IPS-20b (cell line): Measurements from ENCODE around the gene EPAS1.

Experiments
- H3K27ac ChIP-seq: one replicate; pipeline ENCODE4 v1.5.1; 2013; ENCODE audit warnings: low read length
- H3K27me3 ChIP-seq: 2 replicates; pipeline ENCODE4 v1.6.1; 2013; ENCODE audit warnings: mild to moderate bottlenecking, low read length, inconsistent platforms; ENCODE audit not compliant: insufficient read depth
- H3K36me3 ChIP-seq: 2 replicates; pipeline ENCODE4 v1.6.1; 2013; ENCODE audit warnings: low read depth, mild to moderate bottlenecking, inconsistent platforms, low read length, moderate library complexity; ENCODE audit not compliant: insufficient read depth
- H3K4me1 ChIP-seq: 2 replicates; pipeline ENCODE4 v1.6.1; 2013; ENCODE audit warnings: mild to moderate bottlenecking, control low read depth, inconsistent platforms, low read length, moderate library complexity; ENCODE audit not compliant: insufficient read depth
- H3K4me3 ChIP-seq: 2 replicates; pipeline ENCODE4 v1.5.1; 2013; ENCODE audit warnings: mild to moderate bottlenecking, low read length, inconsistent platforms
- H3K9ac ChIP-seq: 2 replicates; pipeline ENCODE4 v1.6.1; 2013; ENCODE audit warnings: low read depth, mild to moderate bottlenecking, inconsistent platforms, low read length, moderate library complexity
- H3K9me3 ChIP-seq: 2 replicates; pipeline ENCODE4 v1.6.1; 2013; ENCODE audit warnings: mild to moderate bottlenecking, low read depth, low read length, inconsistent platforms; ENCODE audit not compliant: insufficient read depth

The EPAS1 gene

DNA sequence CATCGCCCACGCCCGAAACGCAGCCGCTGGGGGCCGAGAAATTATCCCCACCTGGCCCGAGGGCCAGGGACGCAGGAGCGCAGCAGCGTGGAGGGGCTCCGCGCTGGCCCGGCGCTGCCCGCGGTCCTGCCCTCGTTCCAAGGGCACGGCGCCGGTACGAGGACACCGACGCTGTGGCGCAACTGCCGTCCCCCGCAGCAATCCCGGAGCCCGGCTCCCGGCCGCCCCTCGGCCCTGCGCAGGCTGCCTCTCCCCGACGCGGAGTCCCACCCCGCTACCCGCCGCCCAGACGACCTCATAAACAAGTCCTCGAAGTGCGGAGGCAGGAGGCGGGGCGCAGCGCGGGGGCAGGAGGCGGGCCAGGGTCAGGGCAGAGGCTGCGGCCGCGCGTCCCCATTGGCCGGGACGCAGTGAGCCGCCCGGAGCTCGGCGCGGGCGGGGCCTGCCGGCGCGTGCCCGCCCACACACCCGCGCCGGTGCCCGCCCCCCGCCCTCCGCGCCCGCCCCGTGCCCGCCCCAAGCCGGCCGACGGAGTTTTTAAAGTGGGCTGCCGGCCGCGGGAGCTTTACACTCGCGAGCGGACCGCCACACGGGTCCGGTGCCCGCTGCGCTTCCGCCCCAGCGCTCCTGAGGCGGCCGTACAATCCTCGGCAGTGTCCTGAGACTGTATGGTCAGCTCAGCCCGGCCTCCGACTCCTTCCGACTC lies at the start of gene EPAS1:
Gene EPAS1, plus strand, starts transcription at position 568 of the 706 bp plus-strand sequence. CDS start 505 bp downstream, outside the sequence.
- H3K9me3 ChIP-seq, result no peaks in the 10 kb centered on the region; the same call in 1 of the 2 replicates
- no peak within 1 kb of the TSS; the same call in 1 of the 2 replicates for H3K9ac ChIP-seq
- H3K4me3 ChIP-seq, result peak within 1 kb of the TSS; percentile 77
- H3K27ac ChIP-seq, result no peak within 1 kb of the TSS
- no peaks in the 10 kb centered on the region for H3K36me3 ChIP-seq
- peaks cover 81% of the 10 kb centered on the region for H3K27me3 ChIP-seq
- peaks cover 8% of the 10 kb centered on the region; the same call in 1 of the 2 replicates for H3K4me1 ChIP-seq

DNA sequence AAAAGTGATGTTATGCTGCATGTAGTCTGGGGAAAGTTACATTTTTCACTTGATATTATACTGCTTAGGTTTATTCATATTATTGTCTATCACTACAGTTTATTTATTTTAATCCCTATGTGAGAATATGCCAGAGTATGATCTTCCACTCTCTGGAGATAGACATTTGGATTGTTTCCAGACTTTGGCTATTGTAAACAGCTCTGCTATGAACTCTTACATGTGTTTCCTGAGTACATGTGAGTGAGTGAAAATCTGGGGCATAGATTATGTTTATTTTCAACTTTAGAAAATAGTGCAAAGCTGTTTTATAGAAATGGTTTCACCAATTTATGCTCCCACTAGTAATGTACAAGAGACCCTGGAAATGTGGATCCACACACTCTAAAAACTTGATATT lies 49.0 kb upstream of the EPAS1 start:
- H3K4me1 ChIP-seq, result no peaks in the 10 kb centered on the region
- H3K9ac ChIP-seq, result no peak overlapping the region
- H3K36me3 ChIP-seq, result no peaks in the 10 kb centered on the region
- no peaks in the 10 kb centered on the region for H3K27me3 ChIP-seq
- H3K27ac ChIP-seq, result no peak overlapping the region
- H3K4me3 ChIP-seq, result no peak overlapping the region
- no peaks in the 10 kb centered on the region for H3K9me3 ChIP-seq

DNA sequence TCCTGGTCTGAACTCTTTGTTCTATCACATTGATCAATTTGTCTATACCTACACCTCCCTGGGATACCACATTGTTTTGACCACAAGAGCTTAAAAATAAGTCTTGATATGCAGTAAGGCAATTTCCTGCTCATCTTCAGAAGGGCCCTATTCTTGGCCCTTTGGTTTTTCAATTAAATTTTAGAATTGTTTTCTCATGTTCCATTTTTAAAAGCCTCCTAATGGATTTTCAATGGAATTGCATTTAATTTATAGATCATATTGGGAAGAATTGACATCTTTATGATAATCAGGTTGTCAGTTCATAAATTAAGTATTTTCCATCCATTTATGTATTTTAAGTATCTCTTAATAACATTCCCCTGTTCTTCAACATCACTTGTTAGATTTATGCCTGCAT lies 47.6 kb upstream of the EPAS1 start:
- Histone ChIP-seq H3K9ac (no peak overlapping the region), H3K27ac (no peak overlapping the region), H3K36me3 (no peaks in the 10 kb centered on the region), H3K4me1 (no peaks in the 10 kb centered on the region), H3K4me3 (no peak overlapping the region), H3K9me3 (no peaks in the 10 kb centered on the region), H3K27me3 (no peaks in the 10 kb centered on the region)

DNA sequence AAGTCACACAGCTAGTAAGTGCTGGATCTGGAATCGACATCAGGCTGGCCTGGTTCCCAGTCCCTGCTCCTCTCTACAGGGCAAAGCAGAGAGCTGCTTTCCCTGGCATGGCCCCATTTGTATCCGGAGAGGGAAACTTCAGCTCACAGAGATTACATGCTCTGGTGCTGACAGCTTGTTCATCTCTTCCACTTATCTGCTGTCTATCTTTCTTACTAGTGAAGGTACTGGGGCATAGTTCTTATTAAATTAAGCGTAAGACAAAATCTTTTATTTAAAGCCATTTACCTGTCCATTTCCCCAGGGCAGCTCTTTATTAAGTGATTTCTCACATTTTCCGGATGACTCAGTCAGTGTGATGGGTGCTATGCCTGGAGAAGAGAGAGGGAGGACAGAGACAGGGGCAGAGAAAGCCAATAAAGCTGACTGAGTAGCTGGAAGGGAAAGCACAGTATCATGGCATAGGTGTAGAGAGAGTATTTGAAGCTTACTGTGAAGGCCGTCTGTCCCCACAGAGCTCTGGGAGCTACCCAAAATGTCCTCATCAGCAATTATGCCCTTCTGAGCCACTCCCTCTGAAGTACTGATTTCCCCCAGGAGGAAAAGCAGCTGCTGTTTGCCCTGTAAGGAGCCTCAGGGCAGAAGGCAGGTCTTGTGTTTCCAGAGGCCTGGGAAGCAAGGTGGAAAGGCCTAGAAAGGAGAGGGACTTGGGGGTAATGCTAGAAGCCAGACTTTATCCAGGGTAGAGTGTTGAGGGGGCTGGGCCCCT lies 44.1 kb upstream of the EPAS1 start:
- Histone ChIP-seq H3K4me1 (no peaks in the 10 kb centered on the region), H3K27me3 (no peaks in the 10 kb centered on the region), H3K9ac (no peak overlapping the region), H3K4me3 (no peak overlapping the region), H3K36me3 (no peaks in the 10 kb centered on the region), H3K9me3 (no peaks in the 10 kb centered on the region), H3K27ac (no peak overlapping the region)

DNA sequence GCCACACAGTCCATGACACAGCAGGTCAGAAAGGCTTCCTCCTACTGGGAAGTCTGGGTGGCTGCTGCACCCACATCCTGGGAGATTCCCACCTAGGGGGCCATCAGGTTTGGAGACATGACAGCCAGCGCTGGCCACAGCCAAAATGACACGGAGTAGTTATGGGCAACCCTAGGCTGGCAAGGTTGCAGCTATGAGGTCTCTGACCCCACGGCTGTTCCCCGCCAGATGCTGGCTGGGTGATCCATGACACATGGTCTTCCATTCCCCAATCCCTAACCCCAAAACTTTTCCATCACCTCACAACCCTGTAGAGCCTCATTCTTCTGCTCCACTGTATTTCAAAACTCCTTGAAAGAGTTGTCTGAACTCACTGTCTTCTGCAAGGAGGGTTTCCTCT lies 42.7 kb upstream of the EPAS1 start:
- Histone ChIP-seq H3K4me1 (no peaks in the 10 kb centered on the region), H3K36me3 (no peaks in the 10 kb centered on the region), H3K9ac (no peak overlapping the region), H3K27ac (no peak overlapping the region), H3K9me3 (no peaks in the 10 kb centered on the region), H3K4me3 (no peak overlapping the region), H3K27me3 (no peaks in the 10 kb centered on the region)

DNA sequence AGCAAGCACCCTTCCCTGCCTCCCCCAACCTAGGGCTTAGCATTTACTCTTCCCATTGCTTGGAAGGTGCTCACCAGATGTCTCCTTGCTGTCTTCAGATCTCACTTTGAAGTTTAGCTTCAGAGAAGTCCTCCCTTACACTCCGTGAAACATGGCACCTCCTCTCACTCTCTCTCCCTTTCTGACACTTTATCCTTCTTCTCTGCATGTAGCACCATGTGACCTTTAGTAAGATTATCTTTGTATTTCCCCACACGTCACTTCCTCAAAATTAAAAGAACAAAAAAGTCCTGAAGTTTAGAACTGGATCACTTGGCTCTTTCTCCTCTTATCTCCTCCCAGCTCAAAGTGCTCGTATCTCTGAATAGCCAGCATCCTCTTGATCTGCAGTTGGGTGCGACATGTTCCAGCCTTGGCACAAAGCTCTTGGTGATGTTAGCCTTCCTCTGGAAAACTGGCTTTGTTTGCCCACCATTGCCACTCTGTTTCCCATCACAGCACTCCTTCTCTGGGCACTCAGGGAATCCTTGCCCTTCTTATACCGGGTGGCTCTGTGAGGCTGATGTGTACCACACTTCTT lies 40.6 kb upstream of the EPAS1 start:
- no peaks in the 10 kb centered on the region for H3K9me3 ChIP-seq
- no peaks in the 10 kb centered on the region for H3K4me1 ChIP-seq
- no peaks in the 10 kb centered on the region for H3K27me3 ChIP-seq
- no peak overlapping the region for H3K4me3 ChIP-seq
- H3K36me3 ChIP-seq, result no peaks in the 10 kb centered on the region
- H3K9ac ChIP-seq, result no peak overlapping the region
- H3K27ac ChIP-seq, result no peak overlapping the region

DNA sequence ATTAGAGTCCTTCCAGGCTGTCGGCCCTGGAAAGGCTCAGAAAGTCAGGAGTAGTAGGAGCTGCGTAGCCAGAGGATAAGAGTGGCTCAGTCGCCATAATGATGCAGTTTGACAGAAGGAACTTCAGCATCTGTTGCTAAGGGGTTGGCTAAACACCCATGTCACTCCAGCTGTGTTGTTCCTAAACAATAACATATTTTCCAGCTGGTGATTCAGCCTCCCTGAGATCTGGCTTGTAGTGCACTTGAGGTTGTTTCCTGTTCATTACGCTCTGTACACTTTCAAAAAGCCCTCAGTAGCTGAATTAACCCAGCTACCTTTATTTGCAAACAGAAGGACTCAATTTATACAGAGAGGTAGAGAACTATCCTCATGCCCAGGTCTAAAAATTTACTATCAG lies 39.7 kb upstream of the EPAS1 start:
- no peaks in the 10 kb centered on the region for H3K36me3 ChIP-seq
- H3K27ac ChIP-seq, result no peak overlapping the region
- no peaks in the 10 kb centered on the region for H3K9me3 ChIP-seq
- H3K9ac ChIP-seq, result no peak overlapping the region
- H3K4me3 ChIP-seq, result no peak overlapping the region
- H3K27me3 ChIP-seq, result no peaks in the 10 kb centered on the region
- no peaks in the 10 kb centered on the region for H3K4me1 ChIP-seq

DNA sequence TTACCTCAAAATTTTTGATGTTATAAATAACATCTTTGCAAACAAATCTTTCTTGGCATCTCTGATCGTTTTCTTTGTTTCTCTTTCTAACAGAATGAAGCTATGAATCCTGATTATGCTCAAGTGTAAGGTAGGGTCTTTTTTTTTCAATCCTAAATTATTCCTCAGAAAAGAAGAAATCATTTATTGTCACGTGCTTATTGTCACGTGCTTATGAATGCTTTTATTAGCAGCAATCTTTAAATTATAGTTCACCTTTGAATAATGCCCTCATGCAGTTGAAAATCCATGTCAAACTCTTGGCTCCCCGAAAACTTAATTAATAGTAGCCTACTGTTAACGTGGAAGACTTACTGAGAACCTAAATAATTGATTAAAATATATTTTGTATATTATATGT lies 39.2 kb upstream of the EPAS1 start:
- no peak overlapping the region for H3K4me3 ChIP-seq
- no peaks in the 10 kb centered on the region for H3K27me3 ChIP-seq
- no peaks in the 10 kb centered on the region for H3K9me3 ChIP-seq
- no peaks in the 10 kb centered on the region for H3K36me3 ChIP-seq
- no peaks in the 10 kb centered on the region for H3K4me1 ChIP-seq
- no peak overlapping the region for H3K9ac ChIP-seq
- H3K27ac ChIP-seq, result no peak overlapping the region

DNA sequence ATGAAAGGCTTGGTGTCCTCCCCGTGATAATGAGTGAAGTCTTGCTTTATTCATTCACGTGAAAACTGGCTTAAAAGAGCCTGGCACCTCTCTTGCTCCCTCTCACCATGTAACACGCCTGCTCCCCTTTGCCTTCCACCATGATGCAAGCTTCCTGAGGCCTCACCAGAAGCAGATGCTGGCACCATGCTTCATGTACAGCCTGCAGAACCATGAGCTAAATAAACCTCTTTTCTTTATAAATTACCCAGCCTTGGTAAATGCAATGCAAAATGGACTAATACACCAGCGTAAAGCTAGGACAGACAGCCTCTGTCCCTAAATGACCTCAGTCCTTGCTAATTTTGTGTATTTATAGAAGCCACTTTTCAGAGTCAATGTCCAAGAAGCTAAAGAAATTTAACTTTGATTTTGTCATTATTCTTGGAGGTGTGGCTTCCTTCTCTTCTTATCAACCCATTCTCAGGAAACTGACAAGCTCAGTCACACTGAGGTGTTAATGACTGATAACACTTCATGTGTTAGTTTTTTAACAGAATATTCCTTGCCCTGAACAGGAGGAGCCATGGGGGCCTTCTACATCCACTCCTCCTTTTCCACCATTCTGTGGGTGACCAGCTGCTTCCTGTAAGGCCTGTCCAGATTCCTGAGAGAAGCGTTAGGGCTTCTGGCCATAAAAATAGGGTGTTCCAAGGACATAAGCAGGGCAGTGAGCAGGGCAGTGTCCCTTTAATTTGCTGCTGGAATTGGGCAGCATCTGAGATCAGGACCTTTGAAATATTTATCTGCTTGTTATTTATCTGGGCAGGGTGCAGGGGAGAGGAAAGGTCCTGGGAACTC lies 38.0 kb upstream of the EPAS1 start:
- Histone ChIP-seq H3K4me1 (no peaks in the 10 kb centered on the region), H3K4me3 (no peak overlapping the region), H3K9me3 (no peaks in the 10 kb centered on the region), H3K27ac (no peak overlapping the region), H3K27me3 (no peaks in the 10 kb centered on the region), H3K36me3 (no peaks in the 10 kb centered on the region), H3K9ac (no peak overlapping the region)

DNA sequence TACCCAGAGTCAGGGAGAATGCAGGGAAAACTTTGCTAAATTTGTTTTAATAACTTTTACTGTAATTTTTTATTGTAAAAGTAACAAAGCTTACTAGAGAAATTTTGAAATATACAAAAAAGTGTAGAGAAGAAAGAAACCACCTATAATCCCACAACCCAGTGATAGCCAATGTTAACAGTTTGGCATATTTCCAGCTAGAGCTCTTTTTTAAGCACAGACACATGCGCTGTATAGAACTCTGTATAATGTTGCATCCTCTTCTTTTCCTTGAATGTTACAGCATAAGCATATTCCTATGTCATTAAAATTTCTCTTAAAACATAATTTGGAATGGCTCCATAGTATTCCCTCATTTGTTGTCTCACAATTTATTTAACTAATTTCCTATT lies 37.4 kb upstream of the EPAS1 start:
- H3K4me3 ChIP-seq, result no peak overlapping the region
- H3K27me3 ChIP-seq, result no peaks in the 10 kb centered on the region
- no peaks in the 10 kb centered on the region for H3K9me3 ChIP-seq
- H3K4me1 ChIP-seq, result no peaks in the 10 kb centered on the region
- H3K9ac ChIP-seq, result no peak overlapping the region
- H3K36me3 ChIP-seq, result no peaks in the 10 kb centered on the region
- H3K27ac ChIP-seq, result no peak overlapping the region

DNA sequence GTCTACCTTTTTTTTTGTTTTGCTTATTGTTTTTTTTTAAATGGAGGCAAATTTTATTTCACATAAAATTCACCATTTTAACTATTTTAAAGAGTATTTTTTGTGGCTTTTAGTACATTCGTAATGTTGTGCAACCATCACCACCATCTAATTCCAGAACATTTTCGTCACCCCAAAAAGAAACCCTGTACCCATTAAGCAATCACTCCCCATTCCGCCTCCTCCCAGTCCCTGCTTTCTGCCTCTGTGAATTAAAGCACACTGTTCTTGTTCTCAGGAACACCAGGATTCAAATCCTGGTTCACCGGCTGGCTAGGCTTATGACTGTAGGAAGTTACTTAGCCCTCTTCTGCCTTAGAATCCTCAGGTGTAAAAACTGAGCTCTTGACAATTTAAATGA lies 36.9 kb upstream of the EPAS1 start:
- Histone ChIP-seq H3K9me3 (no peaks in the 10 kb centered on the region), H3K9ac (no peak overlapping the region), H3K4me1 (no peaks in the 10 kb centered on the region), H3K27me3 (no peaks in the 10 kb centered on the region), H3K27ac (no peak overlapping the region), H3K36me3 (no peaks in the 10 kb centered on the region), H3K4me3 (no peak overlapping the region)
